Neural cell (in vitro differentiated cells): ENCODE measurements around the gene ADCY1. TPM values are rescaled to one million over a fixed set of nuclear protein-coding genes. Genes with fewer than 3 reads are reported as not detected.

ENCODE experiments used
- H2AFZ ChIP-seq: fragments of 200-600, 300-800 bp; sonication (generic), shearing (Covaris generic); 2 replicates; pipeline ENCODE4 v1.6.0; 2014; ENCODE audit warnings: low read depth, mild to moderate bottlenecking, antibody characterized with exemption, low read length, moderate library complexity
- H3F3A ChIP-seq: fragments of 200-600 bp; shearing (Covaris generic); 2 replicates; pipeline ENCODE4 v1.6.1; 2016; ENCODE audit warnings: mild to moderate bottlenecking, moderate library complexity, mixed read lengths, antibody characterized with exemption, low read length; ENCODE audit not compliant: insufficient read depth, poor library complexity, severe bottlenecking
- H3K27ac ChIP-seq: fragments of 200-600, 300-800 bp; sonication (generic), shearing (Covaris generic); 2 replicates; pipeline ENCODE4 v1.5.1; 2014; ENCODE audit warnings: mild to moderate bottlenecking, low read length, moderate library complexity
- H3K27me3 ChIP-seq: fragments of 300-800, 200-600 bp; sonication (generic), shearing (Covaris generic); 2 replicates; pipeline ENCODE4 v1.6.0; 2014; ENCODE audit warnings: mild to moderate bottlenecking, low read depth, low read length, moderate library complexity; ENCODE audit not compliant: insufficient read depth
- H3K36me3 ChIP-seq: fragments of 300-800, 200-600 bp; sonication (generic), shearing (Covaris generic); 2 replicates; pipeline ENCODE4 v1.5.1; 2014; ENCODE audit warnings: mild to moderate bottlenecking, antibody characterized with exemption, low read length, moderate library complexity; ENCODE audit not compliant: insufficient read depth
- H3K4me2 ChIP-seq: fragments of 300-800, 200-600 bp; sonication (generic), shearing (Covaris generic); 2 replicates; pipeline ENCODE4 v1.6.0; 2014; ENCODE audit warnings: mild to moderate bottlenecking, low read length
- H3K4me3 ChIP-seq: fragments of 300-800, 200-600 bp; sonication (generic), shearing (Covaris generic); 2 replicates; pipeline ENCODE4 v1.5.1; 2014; ENCODE audit warnings: mild to moderate bottlenecking, low read length, moderate library complexity
- H3K79me2 ChIP-seq: fragments of 200-600 bp; shearing (Covaris generic); replicated peaks from 2 replicates; pipeline ENCODE4 v1.6.0; 2014; ENCODE audit warnings: mild to moderate bottlenecking, low read length, moderate library complexity; ENCODE audit not compliant: insufficient read depth
- H3K9ac ChIP-seq: fragments of 300-800, 200-600 bp; sonication (generic), shearing (Covaris generic); 2 replicates; pipeline ENCODE4 v1.6.1; 2016; ENCODE audit warnings: mild to moderate bottlenecking, low read length, mixed read lengths
- H3K9me2 ChIP-seq: fragments of 200-600 bp; shearing (Covaris generic); 2 replicates; pipeline ENCODE4 v1.6.1; 2016; ENCODE audit warnings: mild to moderate bottlenecking, low read length, mixed read lengths; ENCODE audit not compliant: insufficient read depth
- H3K9me3 ChIP-seq: fragments of 200-600, 300-800 bp; sonication (generic), shearing (Covaris generic); 2 replicates; pipeline ENCODE4 v1.6.1; 2016; ENCODE audit warnings: mild to moderate bottlenecking, mixed run types, low read length, moderate library complexity, mixed read lengths
- H4K20me1 ChIP-seq: fragments of 200-600 bp; shearing (Covaris generic); 2 replicates; pipeline ENCODE4 v1.6.1; 2016; ENCODE audit warnings: mild to moderate bottlenecking, mixed run types; ENCODE audit not compliant: insufficient read depth
- EP300 ChIP-seq: fragments of 450-650 bp; conservative IDR thresholded peaks from 2 replicates; pipeline ENCODE4 v1.6.1; 2014; ENCODE audit warnings: antibody characterized with exemption, mild to moderate bottlenecking, moderate library complexity; ENCODE audit not compliant: poor library complexity, severe bottlenecking
- EZH2 ChIP-seq: fragments of 200-600, 300-800 bp; shearing (Covaris generic), sonication (generic); IDR thresholded peaks from 2 replicates; pipeline ENCODE4 v1.6.1; 2014; ENCODE audit warnings: antibody characterized with exemption, low read length, borderline replicate concordance, mild to moderate bottlenecking; ENCODE audit not compliant: insufficient read depth, poor library complexity, severe bottlenecking
- MXI1 ChIP-seq: fragments of 450-650 bp; conservative IDR thresholded peaks from 2 replicates; pipeline ENCODE4 v1.6.1; 2014; ENCODE audit warnings: antibody characterized with exemption, mild to moderate bottlenecking; ENCODE audit not compliant: poor library complexity, severe bottlenecking
- POLR2AphosphoS5 ChIP-seq: IDR thresholded peaks from 2 replicates; pipeline ENCODE4 v1.6.1; 2012
- RAD21 ChIP-seq: fragments of 450-650 bp; conservative IDR thresholded peaks from 2 replicates; pipeline ENCODE4 v1.6.1; 2014; ENCODE audit warnings: antibody characterized with exemption, mild to moderate bottlenecking, moderate library complexity
- SMC3 ChIP-seq: fragments of 450-650 bp; conservative IDR thresholded peaks from 2 replicates; pipeline ENCODE4 v1.6.1; 2014; ENCODE audit warnings: antibody characterized with exemption, mild to moderate bottlenecking, moderate library complexity; ENCODE audit not compliant: poor library complexity
- TAF1 ChIP-seq: IDR thresholded peaks from 2 replicates; pipeline ENCODE4 v1.6.1; 2012; ENCODE audit warnings: low read depth
- polyA plus RNA-seq: library from polyadenylated mRNA; depleted of rRNA; stranded (reverse); fragments of >200 nt; gene quantifications from 2 replicates; pipeline ENCODE4 v1.2.3, GENCODE V29; 2014
- TF ChIP-seq, protein P1 (sequence below): IDR thresholded peaks from 2 replicates; pipeline ENCODE4 v1.6.1; 2012; ENCODE audit warnings: borderline replicate concordance
- TF ChIP-seq, protein P2 (sequence below): fragments of 450-650 bp; IDR thresholded peaks from 2 replicates; pipeline ENCODE4 v1.5.1; 2014; ENCODE audit warnings: antibody characterized with exemption, mild to moderate bottlenecking, moderate library complexity; ENCODE audit not compliant: poor library complexity, severe bottlenecking

Gene ADCY1
- polyA plus RNA-seq, 1 donor from 2014 or later: 14.8 TPM

- Histone ChIP-seq H4K20me1 (no peaks in the 10 kb centered on the region), H3F3A (no peaks in the 10 kb centered on the region), H3K9ac (no peak overlapping the region), H3K27ac (no peak overlapping the region), H3K79me2 (no peaks in the 10 kb centered on the region), H3K4me3 (no peak overlapping the region), H3K36me3 (no peaks in the 10 kb centered on the region), H2AFZ (no peak overlapping the region), H3K27me3 (no peaks in the 10 kb centered on the region), H3K9me2 (no peaks in the 10 kb centered on the region), H3K9me3 (no peaks in the 10 kb centered on the region), H3K4me2 (no peak overlapping the region)
- TF ChIP-seq SMC3 (no peak), TAF1 (no peak), POLR2AphosphoS5 (no peak), MXI1 (no peak)
Observed at GRCh38 chr7:45627691-45628456, 53.7 kb downstream of the ADCY1 start.

DNA sequence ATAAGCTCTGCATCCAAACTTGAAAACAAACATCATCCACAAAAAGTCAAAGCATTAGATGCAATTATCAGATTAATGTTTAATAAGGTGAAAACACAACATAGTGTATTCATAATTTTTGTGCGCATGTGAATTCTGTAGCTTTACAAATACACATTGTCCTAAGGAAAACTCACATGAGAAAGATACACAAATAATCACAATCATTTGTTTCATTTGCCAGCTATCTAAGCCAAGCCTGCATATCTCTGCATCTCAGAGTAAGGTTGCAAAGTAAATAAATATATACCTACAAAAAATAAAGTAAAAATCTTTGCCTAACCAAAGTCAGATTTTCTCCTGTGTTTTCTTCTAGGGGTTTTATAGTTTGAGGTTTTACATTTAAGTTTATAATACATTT lies 57.4 kb downstream of the ADCY1 start:
- Histone ChIP-seq H2AFZ (no peak overlapping the region), H3K27me3 (no peaks in the 10 kb centered on the region), H3K79me2 (no peaks in the 10 kb centered on the region), H3K27ac (no peak overlapping the region), H3K4me2 (no peak overlapping the region), H3F3A (no peaks in the 10 kb centered on the region), H3K9me3 (no peaks in the 10 kb centered on the region), H3K4me3 (no peak overlapping the region), H3K36me3 (no peaks in the 10 kb centered on the region), H4K20me1 (no peaks in the 10 kb centered on the region), H3K9me2 (no peaks in the 10 kb centered on the region), H3K9ac (no peak overlapping the region)
- TF ChIP-seq TAF1 (no peak), RAD21 (no peak), MXI1 (no peak), SMC3 (no peak), EZH2 (no peak), POLR2AphosphoS5 (no peak), EP300 (no peak)
- TF ChIP-seq, protein P1, sequence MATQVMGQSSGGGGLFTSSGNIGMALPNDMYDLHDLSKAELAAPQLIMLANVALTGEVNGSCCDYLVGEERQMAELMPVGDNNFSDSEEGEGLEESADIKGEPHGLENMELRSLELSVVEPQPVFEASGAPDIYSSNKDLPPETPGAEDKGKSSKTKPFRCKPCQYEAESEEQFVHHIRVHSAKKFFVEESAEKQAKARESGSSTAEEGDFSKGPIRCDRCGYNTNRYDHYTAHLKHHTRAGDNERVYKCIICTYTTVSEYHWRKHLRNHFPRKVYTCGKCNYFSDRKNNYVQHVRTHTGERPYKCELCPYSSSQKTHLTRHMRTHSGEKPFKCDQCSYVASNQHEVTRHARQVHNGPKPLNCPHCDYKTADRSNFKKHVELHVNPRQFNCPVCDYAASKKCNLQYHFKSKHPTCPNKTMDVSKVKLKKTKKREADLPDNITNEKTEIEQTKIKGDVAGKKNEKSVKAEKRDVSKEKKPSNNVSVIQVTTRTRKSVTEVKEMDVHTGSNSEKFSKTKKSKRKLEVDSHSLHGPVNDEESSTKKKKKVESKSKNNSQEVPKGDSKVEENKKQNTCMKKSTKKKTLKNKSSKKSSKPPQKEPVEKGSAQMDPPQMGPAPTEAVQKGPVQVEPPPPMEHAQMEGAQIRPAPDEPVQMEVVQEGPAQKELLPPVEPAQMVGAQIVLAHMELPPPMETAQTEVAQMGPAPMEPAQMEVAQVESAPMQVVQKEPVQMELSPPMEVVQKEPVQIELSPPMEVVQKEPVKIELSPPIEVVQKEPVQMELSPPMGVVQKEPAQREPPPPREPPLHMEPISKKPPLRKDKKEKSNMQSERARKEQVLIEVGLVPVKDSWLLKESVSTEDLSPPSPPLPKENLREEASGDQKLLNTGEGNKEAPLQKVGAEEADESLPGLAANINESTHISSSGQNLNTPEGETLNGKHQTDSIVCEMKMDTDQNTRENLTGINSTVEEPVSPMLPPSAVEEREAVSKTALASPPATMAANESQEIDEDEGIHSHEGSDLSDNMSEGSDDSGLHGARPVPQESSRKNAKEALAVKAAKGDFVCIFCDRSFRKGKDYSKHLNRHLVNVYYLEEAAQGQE: no peak
- TF ChIP-seq, protein P2, sequence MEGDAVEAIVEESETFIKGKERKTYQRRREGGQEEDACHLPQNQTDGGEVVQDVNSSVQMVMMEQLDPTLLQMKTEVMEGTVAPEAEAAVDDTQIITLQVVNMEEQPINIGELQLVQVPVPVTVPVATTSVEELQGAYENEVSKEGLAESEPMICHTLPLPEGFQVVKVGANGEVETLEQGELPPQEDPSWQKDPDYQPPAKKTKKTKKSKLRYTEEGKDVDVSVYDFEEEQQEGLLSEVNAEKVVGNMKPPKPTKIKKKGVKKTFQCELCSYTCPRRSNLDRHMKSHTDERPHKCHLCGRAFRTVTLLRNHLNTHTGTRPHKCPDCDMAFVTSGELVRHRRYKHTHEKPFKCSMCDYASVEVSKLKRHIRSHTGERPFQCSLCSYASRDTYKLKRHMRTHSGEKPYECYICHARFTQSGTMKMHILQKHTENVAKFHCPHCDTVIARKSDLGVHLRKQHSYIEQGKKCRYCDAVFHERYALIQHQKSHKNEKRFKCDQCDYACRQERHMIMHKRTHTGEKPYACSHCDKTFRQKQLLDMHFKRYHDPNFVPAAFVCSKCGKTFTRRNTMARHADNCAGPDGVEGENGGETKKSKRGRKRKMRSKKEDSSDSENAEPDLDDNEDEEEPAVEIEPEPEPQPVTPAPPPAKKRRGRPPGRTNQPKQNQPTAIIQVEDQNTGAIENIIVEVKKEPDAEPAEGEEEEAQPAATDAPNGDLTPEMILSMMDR: no peak
